PFSK-1 (cell line): ENCODE data around the gene CAMSAP2.

ENCODE experiments used
- POLR2AphosphoS5 ChIP-seq: IDR thresholded peaks from 2 replicates; pipeline ENCODE4 v1.6.1; 2012; ENCODE audit warnings: low read depth, mild to moderate bottlenecking, control low read depth, low read length, moderate library complexity
- SIN3A ChIP-seq: IDR thresholded peaks from 2 replicates; pipeline ENCODE4 v1.6.1; 2012; ENCODE audit warnings: mild to moderate bottlenecking, low read length, moderate library complexity, borderline replicate concordance; ENCODE audit not compliant: insufficient read depth
- TAF1 ChIP-seq: IDR thresholded peaks from 2 replicates; pipeline ENCODE4 v1.6.1; 2012; ENCODE audit warnings: low read length, control low read depth, borderline replicate concordance; ENCODE audit not compliant: insufficient read depth
- TF ChIP-seq, protein P1 (sequence below), 2 experiments: IDR thresholded peaks; 2 replicates each; pipeline versions ENCODE4 v1.6.1 to v1.8.0; 2011 to 2012; ENCODE audit warnings: low read depth in 2 of 2, low read length in 2 of 2, control low read depth in 1 of 2, inconsistent platforms in 1 of 2, mild to moderate bottlenecking in 1 of 2, moderate library complexity in 1 of 2; ENCODE audit not compliant: insufficient read depth in 1 of 2

DNA sequence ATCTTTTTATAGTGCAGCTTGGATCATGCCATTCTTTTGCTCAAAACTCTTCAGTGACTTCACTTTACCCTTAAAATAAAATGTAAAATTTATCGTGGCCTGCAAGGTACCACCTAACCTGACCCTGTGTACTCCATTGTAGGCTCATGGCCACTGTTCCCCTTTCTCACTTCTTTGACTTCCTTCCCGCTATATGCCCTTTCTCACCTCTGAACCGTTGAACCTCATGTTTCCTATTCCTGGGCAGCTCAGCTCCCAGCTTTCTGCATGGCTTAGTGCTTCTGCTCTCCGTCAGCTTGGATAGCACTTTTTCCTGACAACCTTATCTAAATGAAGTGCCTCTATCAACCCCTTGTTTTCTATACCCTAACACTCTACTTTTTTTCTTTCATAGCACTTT lies 73.0 kb downstream of the CAMSAP2 start:
- TF ChIP-seq TAF1, result no peak
- TF ChIP-seq SIN3A, result no peak
- TF ChIP-seq POLR2AphosphoS5, result no peak
- TF ChIP-seq, protein P1, sequence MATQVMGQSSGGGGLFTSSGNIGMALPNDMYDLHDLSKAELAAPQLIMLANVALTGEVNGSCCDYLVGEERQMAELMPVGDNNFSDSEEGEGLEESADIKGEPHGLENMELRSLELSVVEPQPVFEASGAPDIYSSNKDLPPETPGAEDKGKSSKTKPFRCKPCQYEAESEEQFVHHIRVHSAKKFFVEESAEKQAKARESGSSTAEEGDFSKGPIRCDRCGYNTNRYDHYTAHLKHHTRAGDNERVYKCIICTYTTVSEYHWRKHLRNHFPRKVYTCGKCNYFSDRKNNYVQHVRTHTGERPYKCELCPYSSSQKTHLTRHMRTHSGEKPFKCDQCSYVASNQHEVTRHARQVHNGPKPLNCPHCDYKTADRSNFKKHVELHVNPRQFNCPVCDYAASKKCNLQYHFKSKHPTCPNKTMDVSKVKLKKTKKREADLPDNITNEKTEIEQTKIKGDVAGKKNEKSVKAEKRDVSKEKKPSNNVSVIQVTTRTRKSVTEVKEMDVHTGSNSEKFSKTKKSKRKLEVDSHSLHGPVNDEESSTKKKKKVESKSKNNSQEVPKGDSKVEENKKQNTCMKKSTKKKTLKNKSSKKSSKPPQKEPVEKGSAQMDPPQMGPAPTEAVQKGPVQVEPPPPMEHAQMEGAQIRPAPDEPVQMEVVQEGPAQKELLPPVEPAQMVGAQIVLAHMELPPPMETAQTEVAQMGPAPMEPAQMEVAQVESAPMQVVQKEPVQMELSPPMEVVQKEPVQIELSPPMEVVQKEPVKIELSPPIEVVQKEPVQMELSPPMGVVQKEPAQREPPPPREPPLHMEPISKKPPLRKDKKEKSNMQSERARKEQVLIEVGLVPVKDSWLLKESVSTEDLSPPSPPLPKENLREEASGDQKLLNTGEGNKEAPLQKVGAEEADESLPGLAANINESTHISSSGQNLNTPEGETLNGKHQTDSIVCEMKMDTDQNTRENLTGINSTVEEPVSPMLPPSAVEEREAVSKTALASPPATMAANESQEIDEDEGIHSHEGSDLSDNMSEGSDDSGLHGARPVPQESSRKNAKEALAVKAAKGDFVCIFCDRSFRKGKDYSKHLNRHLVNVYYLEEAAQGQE (IDR thresholded peaks at IDR 0.05; ENCODE audit: insufficient read depth in 1 of 2, low read depth in 2 of 2, low read length in 2 of 2), result no peak
